ENCODE results near the gene CXCR4. TPM values are rescaled to one million over a fixed set of nuclear protein-coding genes. Genes with fewer than 3 reads are reported as not detected.
"Not testable (repeated sequence)": the region's sequence is repeated elsewhere in the genome, so short reads cannot be mapped to it uniquely, and the experiment has no call there.

Gene CXCR4
- total RNA-seq, 3 donors from 2014 or later (not counting 1 experiment from before 2014, with no cell fraction given), result 582 to 848 (median 741) TPM

DNA sequence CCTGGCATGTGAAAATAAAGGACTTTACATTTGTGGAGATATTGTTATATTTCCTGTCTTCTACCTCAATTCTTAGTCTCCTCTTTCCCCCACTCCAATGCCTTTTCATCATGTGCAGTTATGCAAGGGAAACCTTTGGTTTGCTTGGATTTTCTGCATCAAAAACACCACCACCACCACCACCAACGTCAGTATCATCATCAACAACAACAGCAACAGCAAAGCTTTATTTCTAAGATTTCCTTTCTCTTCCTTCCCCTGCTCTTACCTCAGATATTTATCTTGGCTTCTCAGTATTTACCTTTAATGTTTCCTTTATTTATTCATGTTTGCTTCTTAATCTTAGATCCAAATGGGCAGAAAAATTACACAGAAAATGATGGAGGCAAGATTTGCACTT lies 26.1 kb downstream of the CXCR4 start:
- Mint-ChIP-seq H3K36me3 (no peaks in the 10 kb centered on the region), H3K9me3 (no peaks in the 10 kb centered on the region), H3K27me3 (ENCODE audit: low read depth in 2 of 2) (peaks cover 0 to 8% of the 10 kb centered on the region in 2 donors), H3K27ac (no peak overlapping the region), H3K4me3 (no peak overlapping the region), H3K4me1 (no peaks in the 10 kb centered on the region)
- H3K4me3 ChIP-seq (ENCODE audit: low read length), result no peak overlapping the region
- 50% methylated on average over 1 of the region's 1 CpG for WGBS (ENCODE audit: insufficient coverage)
- no peaks in the 10 kb centered on the region for H3K9me3 ChIP-seq (ENCODE audit: control insufficient read depth, insufficient read depth, low read length)
- H3K27ac ChIP-seq (ENCODE audit: low read length), result no peak overlapping the region
- no peak for ATAC-seq
- H3K36me3 ChIP-seq (ENCODE audit: control insufficient read depth, insufficient read depth, low read length), result no peaks in the 10 kb centered on the region
- TF ChIP-seq CTCF (IDR thresholded peaks at IDR 0.05), result no peak
- intact Hi-C loops (cut with micrococcal nuclease), result no loop called here
- no peaks in the 10 kb centered on the region for H3K27me3 ChIP-seq (ENCODE audit: control insufficient read depth, insufficient read depth, low read length)
- H3K4me1 ChIP-seq (ENCODE audit: control insufficient read depth, insufficient read depth, low read length), result no peaks in the 10 kb centered on the region
- DNase-seq, result no peak

DNA sequence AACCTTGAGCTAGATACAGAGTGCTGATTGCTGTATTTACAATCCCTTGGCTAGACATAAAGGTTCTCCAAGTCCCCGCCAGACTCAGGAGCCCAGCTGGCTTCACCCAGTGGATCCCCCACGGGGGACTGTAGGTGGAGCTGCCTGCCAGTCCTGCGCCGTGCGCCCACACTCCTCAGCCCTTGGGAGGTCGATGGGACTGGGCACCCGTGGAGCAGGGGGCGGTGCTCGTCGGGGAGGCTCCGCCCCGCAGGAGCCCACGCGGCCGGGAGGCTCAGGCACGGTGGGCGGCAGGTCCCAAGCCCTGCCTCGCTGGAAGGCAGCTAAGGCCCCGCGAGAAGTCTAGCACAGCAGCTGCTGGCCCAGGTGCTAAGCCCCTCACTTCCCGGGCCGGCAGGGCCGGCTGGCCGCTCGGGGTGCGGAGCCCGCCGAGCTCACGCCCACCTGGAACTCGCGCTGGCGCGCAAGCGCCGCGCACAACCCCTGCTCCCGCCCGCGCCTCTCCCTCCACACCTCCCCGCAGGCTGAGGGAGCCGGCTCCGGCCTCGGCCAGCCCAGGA lies 30.0 kb downstream of the CXCR4 start:
- DNase-seq; H3K27ac ChIP-seq (ENCODE audit: low read length); H3K4me3 ChIP-seq (ENCODE audit: low read length); H3K27me3 ChIP-seq (ENCODE audit: control insufficient read depth, insufficient read depth, low read length); ATAC-seq; H3K9me3 Mint-ChIP-seq; H3K36me3 Mint-ChIP-seq; H3K27me3 Mint-ChIP-seq (ENCODE audit: low read depth in 2 of 2); intact Hi-C loops (cut with micrococcal nuclease); H3K4me1 Mint-ChIP-seq; H3K36me3 ChIP-seq (ENCODE audit: control insufficient read depth, insufficient read depth, low read length); H3K4me1 ChIP-seq (ENCODE audit: control insufficient read depth, insufficient read depth, low read length); H3K9me3 ChIP-seq (ENCODE audit: control insufficient read depth, insufficient read depth, low read length); H3K4me3 Mint-ChIP-seq; H3K27ac Mint-ChIP-seq: not testable (repeated sequence)
- 97% methylated on average over 43 of the region's 43 CpGs for whole genome bisulfite sequencing (ENCODE audit: insufficient coverage)

DNA sequence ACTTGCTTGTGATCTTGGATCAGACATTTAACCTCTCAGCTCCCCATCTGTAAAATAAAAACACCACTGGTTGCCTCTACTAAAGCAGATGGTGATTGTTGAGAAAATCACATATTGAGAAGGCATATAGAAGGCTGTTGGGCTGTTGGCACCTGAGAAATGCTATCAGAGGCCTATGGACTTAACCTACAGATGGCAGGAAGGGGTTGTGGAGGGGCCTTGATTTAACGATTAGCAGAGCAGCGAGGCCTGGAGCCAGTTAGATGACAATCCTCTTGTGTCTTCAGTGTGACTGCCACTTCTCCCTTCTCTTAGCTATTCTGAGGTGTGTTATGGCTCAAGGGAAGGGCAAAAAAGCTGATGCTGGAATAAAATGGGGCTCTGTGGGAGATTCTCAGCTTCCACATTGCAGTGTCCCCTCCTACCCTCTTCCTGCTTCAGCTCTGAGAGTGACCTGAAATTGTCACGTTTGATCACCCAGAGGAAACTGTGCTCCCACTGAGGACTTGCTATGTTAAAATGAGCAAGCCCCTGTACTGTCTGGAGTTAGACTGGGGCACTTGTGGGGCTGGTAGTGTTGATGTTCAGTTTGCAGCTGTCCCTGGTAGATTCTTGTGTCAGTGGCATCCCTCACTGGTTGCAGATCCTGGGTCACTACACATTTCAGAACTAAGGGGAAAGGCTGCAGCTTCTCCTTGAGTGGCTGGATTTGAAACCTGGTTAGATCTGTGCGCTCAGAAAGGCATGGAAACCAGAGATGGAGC lies 31.5 kb downstream of the CXCR4 start:
- WGBS (ENCODE audit: insufficient coverage), result 81% methylated on average over 4 of the region's 4 CpGs
- TF ChIP-seq CTCF (IDR thresholded peaks at IDR 0.05), result no peak
- no peak overlapping the region for H3K27ac Mint-ChIP-seq
- H3K36me3 ChIP-seq (ENCODE audit: control insufficient read depth, insufficient read depth, low read length), result no peaks in the 10 kb centered on the region
- no peak for DNase-seq
- no peaks in the 10 kb centered on the region for H3K9me3 ChIP-seq (ENCODE audit: control insufficient read depth, insufficient read depth, low read length)
- no peaks in the 10 kb centered on the region for H3K4me1 ChIP-seq (ENCODE audit: control insufficient read depth, insufficient read depth, low read length)
- H3K27me3 ChIP-seq (ENCODE audit: control insufficient read depth, insufficient read depth, low read length), result no peaks in the 10 kb centered on the region
- ATAC-seq, result no peak
- H3K27ac ChIP-seq (ENCODE audit: low read length), result no peak overlapping the region
- H3K4me3 ChIP-seq (ENCODE audit: low read length), result no peak overlapping the region
- intact Hi-C loops (cut with micrococcal nuclease), result no loop called here
- no peak overlapping the region for H3K4me3 Mint-ChIP-seq
- H3K4me1 Mint-ChIP-seq, result no peaks in the 10 kb centered on the region
- no peaks in the 10 kb centered on the region for H3K36me3 Mint-ChIP-seq
- H3K27me3 Mint-ChIP-seq (ENCODE audit: low read depth in 2 of 2), result no peaks in the 10 kb centered on the region
- no peaks in the 10 kb centered on the region for H3K9me3 Mint-ChIP-seq

- no peak for ATAC-seq
- H3K36me3 Mint-ChIP-seq, result no peaks in the 10 kb centered on the region
- H3K4me3 Mint-ChIP-seq, result no peak overlapping the region
- no peaks in the 10 kb centered on the region for H3K9me3 Mint-ChIP-seq
- Histone ChIP-seq H3K27me3 (ENCODE audit: control insufficient read depth, insufficient read depth, low read length) (no peaks in the 10 kb centered on the region), H3K4me3 (ENCODE audit: low read length) (no peak overlapping the region), H3K9me3 (ENCODE audit: control insufficient read depth, insufficient read depth, low read length) (no peaks in the 10 kb centered on the region), H3K36me3 (ENCODE audit: control insufficient read depth, insufficient read depth, low read length) (no peaks in the 10 kb centered on the region), H3K27ac (ENCODE audit: low read length) (no peak overlapping the region), H3K4me1 (ENCODE audit: control insufficient read depth, insufficient read depth, low read length) (no peaks in the 10 kb centered on the region)
- intact Hi-C loops (cut with micrococcal nuclease), result no loop called here
- H3K27me3 Mint-ChIP-seq (ENCODE audit: low read depth in 2 of 2), result no peaks in the 10 kb centered on the region
- no peak overlapping the region for H3K27ac Mint-ChIP-seq
- H3K4me1 Mint-ChIP-seq, result no peaks in the 10 kb centered on the region
- no peak for DNase-seq
- 96% methylated on average over 4 of the region's 4 CpGs for WGBS (ENCODE audit: insufficient coverage)
- no peak for TF ChIP-seq CTCF (IDR thresholded peaks at IDR 0.05)
Measured at GRCh38 chr2:136085453-136086209, 32.3 kb downstream of the CXCR4 start.
